A549 (cell line): ENCODE measurements around the gene ACTR1B.

ENCODE experiments used
- CHD2 ChIP-seq: fragments of 150-350 bp; IDR thresholded peaks from 2 replicates; pipeline ENCODE4 v1.6.1; 2014; ENCODE audit warnings: low read length; ENCODE audit not compliant: partially characterized antibody
- CTCF ChIP-seq: fragments of >200 bp; sonication (Bioruptor Twin); formaldehyde crosslinking; IDR thresholded peaks from 3 replicates; pipeline ENCODE4 v1.5.1; 2016
- KDM1A ChIP-seq: fragments of 200-600 bp; sonication (generic); IDR thresholded peaks from 2 replicates; pipeline ENCODE4 v1.6.1; 2016; ENCODE audit warnings: low read depth, mild to moderate bottlenecking
- MYC ChIP-seq: IDR thresholded peaks from 2 replicates; pipeline ENCODE4 v1.6.1; 2012; ENCODE audit warnings: mild to moderate bottlenecking, inconsistent platforms, low read length, improper control_type of control experiment, borderline replicate concordance
- NR3C1 ChIP-seq: fragments of >200 bp; sonication (Bioruptor Twin); formaldehyde crosslinking; IDR thresholded peaks from 3 replicates; pipeline ENCODE4 v1.6.1; 2017
- PBX3 ChIP-seq: IDR thresholded peaks from 2 replicates; pipeline ENCODE4 v1.6.1; 2012

GRCh38 chr2:97646977-97647376, 16.9 kb downstream of the ACTR1B start:
- no peak for TF ChIP-seq PBX3
- TF ChIP-seq NR3C1, result no peak
- no peak for TF ChIP-seq MYC
- TF ChIP-seq CTCF, result no peak
- TF ChIP-seq KDM1A, result no peak
- TF ChIP-seq CHD2, result no peak
